GM19351 (cell line): ENCODE data around the gene NDUFAB1.
"Not testable (repeated sequence)": the region's sequence is repeated elsewhere in the genome, so short reads cannot be mapped to it uniquely, and the experiment has no call there.

Experiments used
- ATAC-seq: cut with Tn5 transposase; IDR thresholded peaks from one replicate; pipeline ENCODE4 v1.9.1; 2021; ENCODE audit warnings: mild to moderate bottlenecking, moderate library complexity; ENCODE audit not compliant: unreplicated experiment

NDUFAB1 gene

DNA sequence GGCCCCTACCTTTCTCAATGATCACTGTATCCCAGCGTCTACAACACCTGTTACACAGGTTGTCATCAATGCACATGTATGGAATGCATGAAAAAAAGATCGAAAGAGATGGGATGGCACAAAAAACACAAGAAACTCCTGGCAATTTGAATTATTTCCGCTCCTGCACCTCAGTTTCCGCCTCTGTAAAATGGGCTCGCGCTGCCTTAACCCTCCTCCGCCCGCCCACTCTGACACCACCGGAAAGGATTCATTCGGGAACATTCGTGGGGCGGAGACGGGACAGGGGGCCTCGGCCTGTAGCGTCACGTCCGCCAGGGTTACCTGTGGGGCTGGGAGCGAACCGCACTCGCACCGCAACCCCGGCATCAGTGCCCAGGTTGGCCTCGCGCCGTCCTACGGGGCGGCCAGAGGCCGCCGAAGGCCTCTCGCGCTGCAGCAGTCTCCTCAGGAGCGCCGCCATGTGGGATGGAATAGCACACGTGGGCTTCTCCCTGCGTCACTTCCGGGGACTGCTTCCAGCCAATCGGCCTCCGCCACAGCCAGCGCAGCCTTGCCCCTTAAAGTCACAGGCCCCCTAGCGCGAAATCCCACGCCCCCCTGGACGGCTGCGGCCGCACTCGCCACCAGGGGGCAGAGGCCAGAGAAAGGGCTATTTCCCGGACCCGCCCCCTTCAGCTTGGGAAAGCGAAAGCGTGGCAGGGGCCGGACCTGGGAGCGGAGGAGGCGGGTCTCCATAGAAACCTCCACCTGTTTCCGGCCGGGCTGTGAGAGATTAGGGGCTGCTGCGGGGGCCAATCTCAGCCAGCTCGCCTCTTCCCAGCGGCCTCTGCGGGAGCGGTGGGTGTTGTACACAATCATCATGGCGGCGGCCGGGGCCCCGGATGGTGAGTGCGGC, 39.0 kb downstream of the NDUFAB1 start, which contains the start of the genes EARS2 and UBFD1:
Gene EARS2, minus strand, starts transcription at position 470 of the 898 bp plus-strand sequence. Its CDS starts 7 bp downstream, at position 463.
Gene UBFD1, plus strand, starts transcription at position 847 of the 898 bp plus-strand sequence. Its CDS starts 16 bp downstream, at position 863.
- ATAC-seq, result peak; percentile 89

DNA sequence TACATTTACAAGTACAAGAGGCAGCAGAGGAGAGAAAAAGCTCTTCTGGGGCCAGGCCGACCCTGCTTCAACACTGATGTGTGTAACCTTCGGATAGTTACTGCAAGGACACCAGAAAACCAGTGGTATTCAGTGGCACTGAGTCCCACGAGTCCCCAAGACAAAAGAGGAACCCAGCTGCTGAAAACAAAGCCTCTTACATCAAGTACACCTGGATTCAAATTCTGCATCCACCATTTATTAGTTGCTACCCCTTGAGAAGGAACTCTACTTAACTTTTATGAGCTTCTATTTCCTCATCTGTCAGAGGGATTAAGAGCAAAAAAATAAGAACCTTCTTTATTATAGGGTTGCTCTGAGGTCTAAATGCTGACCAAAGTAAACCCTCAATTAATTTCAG, 41.6 kb downstream of the NDUFAB1 start:
- no peak for ATAC-seq

DNA sequence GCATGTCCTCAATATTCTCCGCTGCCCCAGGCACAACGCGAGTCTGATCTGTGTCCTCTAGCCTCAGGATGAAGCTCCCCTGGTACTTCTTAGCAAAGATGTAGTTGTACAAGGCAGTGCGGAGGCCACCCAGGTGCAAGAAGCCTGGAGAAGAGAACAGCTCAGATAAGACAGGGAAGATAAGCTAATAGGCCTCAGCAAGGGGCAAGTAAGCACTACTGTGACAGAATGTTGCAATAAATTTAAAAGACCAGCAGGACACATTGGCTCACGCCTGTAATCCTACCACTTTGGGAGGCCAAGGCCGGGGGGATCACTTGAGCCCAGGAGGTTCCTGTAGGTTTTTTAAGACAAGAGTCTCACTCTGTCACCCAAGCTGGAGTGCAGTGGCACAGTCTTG, 44.0 kb downstream of the NDUFAB1 start:
- no peak for ATAC-seq

DNA sequence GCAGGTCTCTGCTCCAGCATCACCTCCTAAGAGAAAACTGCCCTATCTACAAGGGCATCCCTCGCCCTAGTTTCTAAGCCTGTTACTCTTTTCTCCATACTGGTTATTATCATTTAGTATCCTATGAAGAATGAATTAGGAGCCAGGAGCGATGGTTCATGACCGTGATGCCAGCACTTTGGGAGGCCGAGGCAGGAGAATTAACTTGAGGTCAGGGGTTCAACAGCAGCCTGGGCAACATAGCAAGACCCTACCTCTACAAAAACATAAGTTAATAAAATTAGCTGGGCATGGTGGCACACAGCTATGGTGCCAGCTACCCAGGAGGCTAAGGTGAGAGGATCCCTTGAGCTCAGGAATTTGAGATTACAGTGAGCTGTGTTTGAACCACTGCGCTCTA, 46.2 kb downstream of the NDUFAB1 start:
- ATAC-seq, result no peak

DNA sequence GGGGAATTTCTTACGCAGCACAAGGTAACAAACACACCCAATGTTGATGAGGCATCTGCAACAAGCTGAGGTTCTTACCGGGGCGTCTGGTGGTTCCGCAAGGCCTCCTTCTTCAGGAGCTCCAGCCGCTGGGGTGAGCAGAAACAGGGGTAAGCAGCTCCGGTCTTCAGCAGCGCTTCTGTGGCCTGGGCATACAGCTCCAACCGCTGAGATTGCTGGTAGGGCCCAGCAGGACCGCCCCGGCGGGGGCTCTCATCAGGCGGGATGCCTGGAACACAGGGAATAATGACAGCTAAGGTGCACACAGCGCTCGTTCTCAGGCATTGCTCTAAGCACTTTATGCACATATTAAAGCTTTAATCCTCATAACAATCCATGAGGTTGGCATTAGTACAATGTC, 51.7 kb downstream of the NDUFAB1 start:
- no peak for ATAC-seq

DNA sequence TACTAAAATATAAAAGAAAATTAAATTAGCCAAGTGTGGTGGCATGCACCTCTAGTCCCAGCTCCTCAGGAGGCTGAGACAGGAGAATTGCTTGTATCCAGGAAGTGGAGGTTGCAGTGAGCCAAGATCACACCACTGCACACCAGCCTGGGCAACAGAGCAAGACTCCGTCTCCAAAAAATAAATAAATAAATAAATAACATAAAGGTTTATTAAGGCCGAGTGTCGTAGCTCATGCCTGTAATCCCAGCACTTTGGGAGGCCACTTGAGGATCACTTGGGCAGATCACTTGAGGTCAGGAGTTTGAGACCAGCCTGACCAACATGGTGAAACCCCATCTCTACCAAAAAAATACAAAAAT, 55.3 kb downstream of the NDUFAB1 start:
- not testable (repeated sequence) for ATAC-seq

DNA sequence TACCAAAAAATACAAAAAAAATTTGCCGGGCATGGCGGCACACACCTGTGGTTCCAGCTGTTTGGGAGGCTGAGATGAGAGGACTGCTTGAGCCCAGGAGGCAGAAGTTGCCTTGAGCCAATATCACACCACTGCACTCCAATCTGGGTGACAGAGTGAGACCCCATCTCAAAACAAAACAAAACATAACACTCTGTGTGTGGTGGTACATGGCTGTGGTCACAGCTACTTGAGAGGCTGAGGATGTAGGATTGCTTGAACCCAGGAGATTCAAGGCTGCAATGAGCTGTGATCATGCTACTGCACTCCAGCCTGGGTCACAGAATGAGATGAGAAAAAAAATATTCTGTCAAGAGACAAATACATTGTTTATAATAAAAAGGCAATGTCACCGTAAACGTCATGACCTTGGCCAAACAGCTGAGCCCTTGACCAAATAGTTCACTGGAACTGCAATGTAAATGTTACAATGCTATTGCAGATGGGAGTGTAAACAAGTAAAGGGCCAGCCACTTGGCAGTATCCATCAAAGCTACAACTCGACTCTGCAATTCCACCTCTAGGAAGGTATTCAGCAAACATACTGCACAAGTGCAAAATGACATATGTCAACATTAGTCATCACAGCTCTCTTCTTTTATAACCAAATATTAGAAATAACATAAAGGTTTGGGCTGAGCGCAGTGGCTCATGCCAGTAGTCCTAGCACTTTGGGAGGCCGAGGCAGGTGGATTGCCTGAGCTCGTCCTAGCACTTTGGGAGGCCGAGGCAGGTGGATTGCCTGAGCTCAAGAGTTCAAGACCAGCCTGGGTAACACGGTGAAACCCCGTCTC, 55.9 kb downstream of the NDUFAB1 start:
- no peak for ATAC-seq

DNA sequence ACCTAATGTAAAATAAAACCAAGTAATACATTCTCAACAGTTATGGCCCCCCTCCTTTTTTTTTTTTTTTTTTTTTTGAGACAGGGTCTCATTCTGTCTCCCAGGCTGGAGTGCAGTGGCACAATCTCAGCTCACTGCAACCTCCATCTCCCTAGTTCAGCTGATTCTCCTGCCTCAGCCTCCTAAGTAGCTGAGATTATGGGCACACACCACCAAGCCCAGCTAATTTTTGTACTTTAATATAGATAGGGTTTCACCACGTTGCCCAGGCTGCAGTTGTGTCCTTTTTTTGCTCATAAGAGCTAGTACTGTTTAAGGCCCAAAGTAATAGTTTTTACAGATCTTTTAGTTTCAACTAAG, 57.2 kb downstream of the NDUFAB1 start:
- ATAC-seq, result no peak

DNA sequence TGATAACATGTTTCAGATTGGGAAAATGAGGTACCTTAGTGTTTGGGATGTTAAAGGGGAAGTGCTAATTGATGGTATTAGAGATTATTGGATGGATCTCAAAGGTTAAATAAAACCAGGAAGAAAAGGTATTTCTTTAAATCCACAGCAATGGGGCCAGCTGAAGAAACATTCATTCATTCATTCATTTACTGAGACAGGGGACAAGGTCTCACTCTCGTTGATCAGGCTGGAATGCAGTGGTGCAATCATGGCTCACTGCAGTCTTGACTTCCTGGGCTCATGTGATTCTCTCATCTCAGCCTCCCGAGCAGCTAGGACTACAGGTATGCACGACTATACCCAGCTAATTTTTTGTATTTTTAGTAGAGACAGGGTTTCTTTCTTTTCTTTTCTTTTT, 58.7 kb downstream of the NDUFAB1 start:
- ATAC-seq, result no peak

DNA sequence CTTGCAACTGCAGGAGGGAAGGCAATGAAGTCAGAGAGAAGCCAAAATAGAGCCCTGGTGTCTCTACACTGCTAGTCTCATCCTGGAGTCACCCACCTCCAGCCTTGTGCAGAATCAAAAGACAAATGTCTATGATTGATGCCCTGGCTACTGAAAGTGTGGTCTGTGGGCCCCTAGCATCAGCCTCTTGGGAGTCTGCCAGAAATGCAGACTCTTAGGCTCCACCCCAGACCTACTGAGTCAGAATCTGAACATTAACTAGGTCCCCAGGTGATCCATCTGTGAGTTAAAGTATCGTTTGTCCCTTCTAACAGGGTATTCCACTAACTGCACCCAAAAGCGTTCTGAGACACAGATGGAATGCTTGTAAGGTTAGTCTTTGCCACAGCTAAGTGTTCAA, 60.2 kb downstream of the NDUFAB1 start:
- ATAC-seq, result no peak

DNA sequence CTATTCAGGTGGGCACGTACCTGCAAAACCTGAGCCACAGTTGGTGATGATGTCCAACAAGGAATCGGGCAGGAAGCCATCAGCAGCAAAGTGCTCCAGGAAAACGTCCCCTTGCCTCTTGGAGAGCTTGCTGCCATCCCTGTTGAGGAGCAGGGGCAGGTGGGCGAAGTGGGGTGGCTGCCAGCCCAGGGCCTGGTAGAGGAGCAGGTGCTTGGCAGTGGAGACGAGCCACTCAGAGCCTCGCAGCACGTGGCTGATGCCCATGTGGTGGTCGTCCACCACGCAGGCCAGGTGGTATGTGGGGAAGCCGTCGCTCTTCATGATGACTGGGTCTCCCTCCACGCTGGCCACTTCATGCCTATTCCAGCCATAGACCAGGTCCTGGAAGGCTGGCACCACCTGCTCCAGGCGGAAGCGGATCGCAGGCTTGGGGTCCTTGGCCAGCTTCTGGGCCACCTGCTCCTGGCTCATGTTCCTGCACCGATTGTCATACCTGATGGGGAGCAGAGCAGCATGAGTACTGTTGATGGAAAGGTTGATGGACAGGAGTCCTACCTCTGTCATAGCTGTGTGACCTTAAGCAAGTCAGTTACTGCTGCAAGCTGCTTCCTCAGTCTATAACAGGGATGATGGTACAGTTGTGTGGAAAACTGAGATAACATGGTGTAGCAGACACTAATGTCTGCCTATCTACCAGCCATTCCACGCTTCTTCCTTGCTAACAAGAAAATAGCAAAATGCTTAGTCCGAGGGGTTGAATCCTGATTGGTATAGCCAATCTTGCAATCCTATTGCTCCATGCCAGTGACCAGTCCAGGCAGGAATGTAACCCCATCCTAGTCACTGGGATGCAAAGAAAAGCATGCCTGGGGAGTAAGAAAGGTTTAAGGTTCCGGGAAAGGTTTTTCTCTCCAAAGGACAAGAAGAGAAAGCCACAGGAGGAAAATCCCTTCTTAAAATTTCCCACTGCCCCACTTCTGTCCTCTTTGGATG, 61.0 kb downstream of the NDUFAB1 start:
- ATAC-seq, result no peak

DNA sequence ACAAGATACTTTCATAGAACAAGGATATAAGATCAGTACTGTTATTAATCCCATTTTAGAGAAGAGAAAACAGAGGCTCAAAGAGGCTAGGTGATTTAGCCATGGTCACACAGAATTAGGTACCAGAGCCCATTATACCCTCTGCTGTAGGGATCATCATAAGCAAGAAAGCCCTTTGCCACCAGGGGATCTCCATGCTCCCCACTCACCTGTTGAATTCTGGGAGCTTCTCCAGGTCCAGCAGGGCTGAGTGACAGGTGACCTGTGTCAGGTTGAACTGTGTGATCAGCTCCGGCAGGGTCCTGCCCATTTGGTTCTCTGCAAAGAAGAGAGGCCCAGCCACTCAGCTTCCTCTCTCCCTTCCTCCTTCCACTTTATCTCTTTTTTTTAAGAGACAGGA, 63.7 kb downstream of the NDUFAB1 start:
- no peak for ATAC-seq
